EH (cell line): ENCODE data around the gene TM4SF20.

Experiments
- DNase-seq: peaks from one replicate; pipeline ENCODE4 v3.0.0-alpha.2; 2015; ENCODE audit warnings: low read depth

TM4SF20 gene

DNA sequence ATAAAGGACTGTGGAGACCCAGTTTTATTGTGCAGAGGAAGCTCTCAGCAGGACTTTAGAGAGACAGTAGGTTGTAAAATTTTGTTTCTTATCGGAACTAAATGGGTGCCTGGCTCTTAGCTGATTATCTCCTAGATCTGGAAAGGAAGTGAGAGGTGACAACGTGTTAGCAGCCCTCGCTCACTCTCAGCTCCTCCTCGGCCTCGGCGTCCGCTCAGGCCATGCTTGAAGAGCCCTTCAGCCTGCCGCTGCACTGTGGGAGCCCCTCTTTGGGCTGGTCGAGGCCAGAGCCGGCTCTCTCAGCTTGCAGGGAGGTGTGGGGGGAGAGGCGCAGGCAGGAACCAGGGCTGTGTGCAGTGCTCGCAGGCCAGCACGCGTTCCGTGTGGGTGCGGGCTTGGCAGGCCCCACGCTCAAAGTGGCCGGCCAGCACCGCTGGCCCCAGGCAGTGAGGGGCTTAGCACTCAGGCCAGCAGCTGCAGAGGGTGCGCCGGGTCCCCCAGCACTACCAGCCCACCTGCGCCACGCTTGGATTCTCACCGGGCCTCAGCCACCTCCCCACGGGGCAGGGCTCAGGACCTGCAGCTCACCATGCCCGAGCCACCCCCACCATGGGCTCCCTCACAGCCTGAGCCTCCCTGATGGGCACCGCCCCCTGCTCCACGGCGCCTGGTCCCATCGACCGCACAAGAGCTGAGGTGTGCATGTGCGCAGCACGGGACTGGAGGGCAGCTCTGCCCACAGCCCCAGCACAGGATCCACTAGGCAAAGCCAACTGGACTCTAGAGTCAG, 58.6 kb downstream of the TM4SF20 start:
- DNase-seq: no peak

DNA sequence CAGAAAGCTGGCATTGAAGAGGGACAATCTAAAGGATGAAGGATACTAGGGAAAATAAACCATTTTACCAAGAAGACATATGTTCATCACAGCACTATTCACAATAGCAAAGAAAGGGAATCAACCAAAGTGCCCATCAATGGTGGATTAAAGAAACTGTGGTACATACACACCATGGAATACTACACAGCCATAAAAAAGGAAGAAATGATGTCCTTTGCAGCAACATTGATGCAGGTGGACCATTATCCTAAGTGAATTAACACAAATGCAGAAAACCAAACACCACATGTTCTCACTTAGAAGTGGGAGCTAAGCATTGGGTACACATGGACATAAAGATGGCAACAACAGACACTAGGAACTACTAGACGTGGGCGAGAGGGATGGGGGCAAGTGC, 61.3 kb downstream of the TM4SF20 start:
- no peak for DNase-seq

DNA sequence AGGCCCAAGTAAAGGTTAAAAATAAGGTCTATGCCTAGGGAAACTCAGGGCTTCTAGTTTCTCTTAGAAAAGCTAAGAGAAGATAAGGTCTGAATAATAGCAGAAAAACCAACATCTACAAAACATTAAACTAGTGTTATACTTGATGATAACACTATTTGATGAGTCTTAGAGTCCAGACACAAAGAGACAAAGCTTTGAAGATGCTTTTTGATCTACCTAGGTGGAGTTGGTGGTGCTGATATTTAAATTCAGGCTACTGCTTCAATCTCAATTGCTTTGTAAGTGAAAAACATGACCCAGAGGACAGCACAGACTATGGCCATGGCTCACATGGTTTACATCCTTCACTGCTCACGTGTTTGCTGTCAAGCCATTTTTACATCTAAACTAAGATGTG, 65.8 kb downstream of the TM4SF20 start:
- no peak for DNase-seq

DNA sequence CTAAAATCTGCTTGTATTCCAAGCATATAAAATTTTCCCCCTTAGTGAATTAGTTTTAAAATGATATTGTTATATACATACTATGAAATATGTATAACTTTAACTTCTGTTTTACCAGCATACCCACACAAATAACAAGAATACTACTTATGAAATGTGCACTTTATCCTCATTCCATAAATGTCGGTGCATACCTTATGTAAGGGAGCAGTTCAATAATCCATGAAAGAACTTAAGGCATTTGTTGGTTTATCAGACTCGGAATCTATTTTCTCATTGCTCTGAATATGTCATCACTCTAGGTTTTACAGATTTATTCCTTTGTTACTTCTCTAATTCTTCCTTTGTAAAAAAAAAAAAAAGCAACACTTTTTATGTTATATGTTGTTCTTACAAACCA, 66.5 kb downstream of the TM4SF20 start:
- no peak for DNase-seq
